ENCODE data around the gene MAN1C1. TPM values are rescaled to one million over a fixed set of nuclear protein-coding genes. Genes with fewer than 3 reads are reported as not detected.
A peak's percentile ranks its signal among the peaks of the same experiment; 100 is the strongest.

The MAN1C1 gene
- total and polyA plus RNA-seq, 9 of the 15 experiments (the other 6 are each of a cell fraction or from before 2014, with no cell fraction given) = 0.04 to 0.44 (median 0.10) TPM; not detected in 3

DNA sequence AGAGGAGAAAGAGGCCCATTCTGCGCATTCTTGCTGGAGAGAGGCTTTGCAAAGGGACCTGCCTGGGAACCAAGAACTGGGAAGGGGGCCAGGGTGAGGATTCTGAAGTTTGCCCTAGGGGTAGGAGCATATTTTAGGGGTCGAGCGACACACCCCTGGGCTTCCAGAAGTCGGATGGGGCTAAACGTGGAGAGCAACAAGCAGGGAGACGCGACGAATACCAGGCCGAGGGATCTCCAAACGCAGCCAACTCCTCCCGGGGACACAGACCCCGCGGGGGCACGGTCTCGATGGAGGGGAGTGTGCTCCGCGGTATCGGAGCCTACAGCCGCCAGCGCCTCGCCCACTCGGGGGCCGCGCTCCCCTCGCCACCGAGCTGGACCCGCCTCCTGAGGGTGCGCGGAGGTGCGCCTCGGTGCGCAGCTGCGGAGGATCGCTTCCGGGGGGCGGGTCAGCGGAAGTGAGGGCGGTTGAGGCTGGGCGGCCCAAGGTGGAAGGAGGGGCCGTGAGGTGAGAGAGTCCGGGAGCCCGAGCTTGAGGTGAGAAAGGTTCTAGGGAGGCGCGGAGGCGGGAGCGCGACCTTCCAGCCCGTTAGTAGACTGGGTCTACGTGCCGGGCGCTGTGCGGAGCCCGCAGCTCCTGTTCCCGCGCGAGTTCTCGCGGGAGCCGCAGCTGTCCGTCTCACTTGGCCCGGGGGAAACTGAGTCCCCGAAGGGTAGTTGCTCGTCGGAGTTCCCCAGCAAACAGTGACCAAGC lies 203.1 kb downstream of the MAN1C1 start, which contains the start of gene MTFR1L (continued):
- TF ChIP-seq, protein P1, sequence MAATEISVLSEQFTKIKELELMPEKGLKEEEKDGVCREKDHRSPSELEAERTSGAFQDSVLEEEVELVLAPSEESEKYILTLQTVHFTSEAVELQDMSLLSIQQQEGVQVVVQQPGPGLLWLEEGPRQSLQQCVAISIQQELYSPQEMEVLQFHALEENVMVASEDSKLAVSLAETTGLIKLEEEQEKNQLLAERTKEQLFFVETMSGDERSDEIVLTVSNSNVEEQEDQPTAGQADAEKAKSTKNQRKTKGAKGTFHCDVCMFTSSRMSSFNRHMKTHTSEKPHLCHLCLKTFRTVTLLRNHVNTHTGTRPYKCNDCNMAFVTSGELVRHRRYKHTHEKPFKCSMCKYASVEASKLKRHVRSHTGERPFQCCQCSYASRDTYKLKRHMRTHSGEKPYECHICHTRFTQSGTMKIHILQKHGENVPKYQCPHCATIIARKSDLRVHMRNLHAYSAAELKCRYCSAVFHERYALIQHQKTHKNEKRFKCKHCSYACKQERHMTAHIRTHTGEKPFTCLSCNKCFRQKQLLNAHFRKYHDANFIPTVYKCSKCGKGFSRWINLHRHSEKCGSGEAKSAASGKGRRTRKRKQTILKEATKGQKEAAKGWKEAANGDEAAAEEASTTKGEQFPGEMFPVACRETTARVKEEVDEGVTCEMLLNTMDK (IDR thresholded peaks at IDR 0.05; ENCODE audit: borderline replicate concordance, insufficient read depth, low read depth, low read length, poor library complexity, severe bottlenecking) = no peak
- TF ChIP-seq RFX7 (CRISPR knock-in tag; IDR thresholded peaks at IDR 0.05) (no peak), RBM34 (IDR thresholded peaks at IDR 0.05; ENCODE audit: borderline replicate concordance, insufficient read depth, low read length) (no peak), ZNF197 (CRISPR knock-in tag; IDR thresholded peaks at IDR 0.05; ENCODE audit: low read depth) (no peak), ZNF12 (CRISPR knock-in tag; IDR thresholded peaks at IDR 0.05) (no peak), ZNF347 (CRISPR knock-in tag; IDR thresholded peaks at IDR 0.05; ENCODE audit: low read depth) (no peak), TFAP4 (CRISPR knock-in tag; IDR thresholded peaks at IDR 0.05; ENCODE audit: borderline replicate concordance) (peak; percentile 96), CREBBP (IDR thresholded peaks at IDR 0.05; ENCODE audit: low read depth, low read length) (no peak), GTF2E2 (tag; IDR thresholded peaks at IDR 0.05) (no peak), OTX1 (CRISPR knock-in tag; IDR thresholded peaks at IDR 0.05) (no peak), ZNF79 (CRISPR knock-in tag; IDR thresholded peaks at IDR 0.05; ENCODE audit: low read depth) (no peak), ZNF785 (CRISPR knock-in tag; IDR thresholded peaks at IDR 0.05) (no peak), SNIP1 (IDR thresholded peaks at IDR 0.05; ENCODE audit: low read depth) (no peak), ZNF766 (CRISPR knock-in tag; conservative IDR thresholded peaks at IDR 0.05) (no peak), FOXA1 (IDR thresholded peaks at IDR 0.05; ENCODE audit: borderline replicate concordance) (no peak), ID3 (CRISPR knock-in tag; IDR thresholded peaks at IDR 0.05) (no peak), ID3 (tag; IDR thresholded peaks at IDR 0.05) (no peak), TAF9B (IDR thresholded peaks at IDR 0.05; ENCODE audit: partially characterized antibody) (no peak), ZSCAN32 (CRISPR knock-in tag; IDR thresholded peaks at IDR 0.05) (no peak)
- TF ChIP-seq, protein P2, sequence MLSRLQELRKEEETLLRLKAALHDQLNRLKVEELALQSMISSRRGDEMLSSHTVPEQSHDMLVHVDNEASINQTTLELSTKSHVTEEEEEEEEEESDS (CRISPR knock-in tag; IDR thresholded peaks at IDR 0.05) = no peak
- TF ChIP-seq, protein P3, sequence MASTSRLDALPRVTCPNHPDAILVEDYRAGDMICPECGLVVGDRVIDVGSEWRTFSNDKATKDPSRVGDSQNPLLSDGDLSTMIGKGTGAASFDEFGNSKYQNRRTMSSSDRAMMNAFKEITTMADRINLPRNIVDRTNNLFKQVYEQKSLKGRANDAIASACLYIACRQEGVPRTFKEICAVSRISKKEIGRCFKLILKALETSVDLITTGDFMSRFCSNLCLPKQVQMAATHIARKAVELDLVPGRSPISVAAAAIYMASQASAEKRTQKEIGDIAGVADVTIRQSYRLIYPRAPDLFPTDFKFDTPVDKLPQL (IDR thresholded peaks at IDR 0.05; ENCODE audit: extremely low read depth, insufficient read length) = no peak
